Ascending aorta (tissue), 2 donors: ENCODE results near the gene ABCB6. TPM values are rescaled to one million over a fixed set of nuclear protein-coding genes. Genes with fewer than 3 reads are reported as not detected.
A peak's percentile ranks its signal among the peaks of the same experiment; 100 is the strongest.

Experiments
- DNase-seq, 2 donors: peaks; one replicate each; pipeline ENCODE4 v3.0.0-alpha.2; 2019; ENCODE audit warnings: low spot score in 2 of 2
- H3K27ac ChIP-seq, 2 donors: fragments of 200-600 bp; sonication (generic); one replicate each; pipeline ENCODE4 v1.5.1; 2016 to 2017; ENCODE audit warnings: mild to moderate bottlenecking in 1 of 2
- H3K27me3 ChIP-seq: fragments of 200-600 bp; sonication (generic); one replicate; pipeline ENCODE4 v1.5.1; 2017
- H3K36me3 ChIP-seq, 2 donors: fragments of 200-600 bp; sonication (generic); one replicate each; pipeline ENCODE4 v1.5.1; 2016
- H3K4me1 ChIP-seq, 2 donors: fragments of 200-600 bp; sonication (generic); one replicate each; pipeline ENCODE4 v1.5.1; 2016 to 2017; ENCODE audit warnings: mild to moderate bottlenecking in 1 of 2
- H3K4me3 ChIP-seq, 2 donors: fragments of 200-600 bp; sonication (generic); one replicate each; pipeline ENCODE4 v1.5.1; 2016 to 2017; ENCODE audit warnings: mild to moderate bottlenecking in 1 of 2
- H3K9me3 ChIP-seq, 2 donors: fragments of 200-600 bp; sonication (generic); one replicate each; pipeline ENCODE4 v1.5.1; 2016
- intact Hi-C: fragments of 100-400 bp; cut with DNase I; formaldehyde crosslinking; loops from one replicate; pipeline ENCODE4 v1.15.1; 2023
- total RNA-seq: library from RNA; depleted of rRNA; stranded (reverse); fragments of >200 nt; gene quantifications from one replicate; pipeline ENCODE4 v1.1.0, GENCODE V29; 2016
- TF ChIP-seq, protein P1 (sequence below), 3 experiments: fragments of 200-600 bp in 2 of 3; fragments of 450-650 bp in 1 of 3; sonication (generic) in 2 of 3; IDR thresholded peaks; one replicate each; pipeline ENCODE4 v1.5.1; 2016 to 2019; ENCODE audit warnings: antibody characterized with exemption in 3 of 3, mild to moderate bottlenecking in 1 of 3, moderate library complexity in 1 of 3

ABCB6 gene
- total RNA-seq, 1 donor from 2014 or later: 17.9 TPM

GRCh38 chr2:219181531-219181930, 37.2 kb downstream of the ABCB6 start:
- H3K4me3 ChIP-seq: no peak overlapping the region
- no peak overlapping the region for H3K27ac ChIP-seq
- intact Hi-C loops: no loop called here
- TF ChIP-seq, protein P1, sequence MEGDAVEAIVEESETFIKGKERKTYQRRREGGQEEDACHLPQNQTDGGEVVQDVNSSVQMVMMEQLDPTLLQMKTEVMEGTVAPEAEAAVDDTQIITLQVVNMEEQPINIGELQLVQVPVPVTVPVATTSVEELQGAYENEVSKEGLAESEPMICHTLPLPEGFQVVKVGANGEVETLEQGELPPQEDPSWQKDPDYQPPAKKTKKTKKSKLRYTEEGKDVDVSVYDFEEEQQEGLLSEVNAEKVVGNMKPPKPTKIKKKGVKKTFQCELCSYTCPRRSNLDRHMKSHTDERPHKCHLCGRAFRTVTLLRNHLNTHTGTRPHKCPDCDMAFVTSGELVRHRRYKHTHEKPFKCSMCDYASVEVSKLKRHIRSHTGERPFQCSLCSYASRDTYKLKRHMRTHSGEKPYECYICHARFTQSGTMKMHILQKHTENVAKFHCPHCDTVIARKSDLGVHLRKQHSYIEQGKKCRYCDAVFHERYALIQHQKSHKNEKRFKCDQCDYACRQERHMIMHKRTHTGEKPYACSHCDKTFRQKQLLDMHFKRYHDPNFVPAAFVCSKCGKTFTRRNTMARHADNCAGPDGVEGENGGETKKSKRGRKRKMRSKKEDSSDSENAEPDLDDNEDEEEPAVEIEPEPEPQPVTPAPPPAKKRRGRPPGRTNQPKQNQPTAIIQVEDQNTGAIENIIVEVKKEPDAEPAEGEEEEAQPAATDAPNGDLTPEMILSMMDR (IDR thresholded peaks at IDR 0.05): no peak
- H3K36me3 ChIP-seq: peaks cover 40 to 47% of the 10 kb centered on the region in 2 donors
- no peaks in the 10 kb centered on the region for H3K27me3 ChIP-seq
- H3K9me3 ChIP-seq: no peaks in the 10 kb centered on the region
- H3K4me1 ChIP-seq: peaks cover 4 to 12% of the 10 kb centered on the region in 2 donors
- DNase-seq: peak in 1 of 2 donors; percentile 28

- Histone ChIP-seq H3K36me3 (peaks cover 40 to 47% of the 10 kb centered on the region in 2 donors), H3K4me3 (no peak overlapping the region), H3K27me3 (no peaks in the 10 kb centered on the region), H3K9me3 (no peaks in the 10 kb centered on the region), H3K27ac (no peak overlapping the region), H3K4me1 (peaks cover 4 to 12% of the 10 kb centered on the region in 2 donors)
- TF ChIP-seq, protein P1 (IDR thresholded peaks at IDR 0.05): no peak
- DNase-seq: peak in 1 of 2 donors; percentile 45
- intact Hi-C loops: no loop called here
These were observed 37.8 kb downstream of the ABCB6 start for GRCh38 chr2:219180961-219181360.

GRCh38 chr2:219179601-219180465, 38.9 kb downstream of the ABCB6 start:
- no peaks in the 10 kb centered on the region for H3K9me3 ChIP-seq
- H3K27me3 ChIP-seq: no peaks in the 10 kb centered on the region
- H3K4me3 ChIP-seq: peak overlapping the region; percentile 91 to 99
- DNase-seq: peak in 1 of 2 donors; percentile 53
- peak overlapping the region in 1 of 2 donors; percentile 9 for H3K27ac ChIP-seq
- H3K4me1 ChIP-seq: peaks cover 4 to 22% of the 10 kb centered on the region in 2 donors
- peaks cover 40 to 51% of the 10 kb centered on the region in 2 donors for H3K36me3 ChIP-seq
- intact Hi-C loops: loop anchor here (5.0 kb wide), 1 partner anchor 207 kb away; the partner anchor contains the start of gene DNPEP
- TF ChIP-seq, protein P1 (IDR thresholded peaks at IDR 0.05): no peak

DNA sequence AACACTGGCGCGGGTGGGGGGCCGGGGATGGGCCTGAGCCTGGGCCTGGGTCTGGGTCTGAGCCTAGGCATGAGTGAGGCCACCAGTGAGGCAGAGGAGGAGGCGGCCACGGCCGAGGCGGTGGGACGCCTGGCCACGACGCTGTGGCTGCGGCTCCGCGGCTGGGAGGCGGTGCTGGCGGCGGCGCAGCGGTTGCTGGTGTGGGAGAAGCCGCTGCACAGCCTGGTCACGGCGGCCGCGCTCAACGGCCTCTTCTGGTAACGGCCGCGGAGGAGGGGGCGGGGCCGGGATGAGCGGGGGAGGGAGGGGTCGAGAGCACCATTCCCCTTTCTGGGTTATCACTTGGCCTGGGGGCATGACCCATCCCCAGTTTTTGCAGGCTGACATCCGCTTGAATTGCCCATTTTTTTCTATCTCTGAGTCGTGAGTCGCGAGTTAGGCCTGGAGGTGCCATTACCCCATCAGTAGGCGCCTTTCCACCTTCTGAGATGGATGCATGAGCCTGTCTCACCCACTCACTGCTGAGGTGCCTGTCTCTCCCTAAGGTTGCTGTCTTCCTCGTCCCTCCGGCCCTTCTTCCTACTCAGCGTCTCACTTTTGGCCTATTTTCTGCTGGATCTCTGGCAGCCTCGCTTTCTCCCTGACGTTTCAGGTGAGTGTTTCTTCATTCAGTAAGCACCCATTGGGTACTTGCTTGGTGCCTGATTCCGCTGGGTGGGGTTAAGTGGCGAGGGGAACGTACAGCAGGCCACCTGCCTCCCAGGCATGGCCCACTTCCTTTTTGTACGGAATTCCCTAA, 40.2 kb downstream of the ABCB6 start:
- DNase-seq: peak in 1 of 2 donors; percentile 73
- Histone ChIP-seq H3K27ac (peak overlapping the region; percentile 97 to 98), H3K4me3 (peak overlapping the region; percentile 91 to 99), H3K4me1 (peaks cover 4 to 22% of the 10 kb centered on the region in 2 donors), H3K36me3 (peaks cover 51 to 57% of the 10 kb centered on the region in 2 donors), H3K9me3 (no peaks in the 10 kb centered on the region), H3K27me3 (no peaks in the 10 kb centered on the region)
- intact Hi-C loops: loop anchor here (1.0 to 5.0 kb wide), 6 partner anchors 28 to 209 kb away; partner anchors contain the start of genes ABCB6, DNAJB2, DNPEP and ZFAND2B
- TF ChIP-seq, protein P1 (IDR thresholded peaks at IDR 0.05): no peak

GRCh38 chr2:219177552-219178376, 41.0 kb downstream of the ABCB6 start, which contains the start of gene RETREG2:
RETREG2 (plus strand) TSS chr2:219178275; CDS start chr2:219178353, 78 bp downstream.
- Histone ChIP-seq H3K27me3 (no peaks in the 10 kb centered on the region), H3K4me3 (peak within 1 kb of the TSS; percentile 91 to 99), H3K36me3 (peaks cover 50 to 57% of the 10 kb centered on the region in 2 donors), H3K27ac (peak within 1 kb of the TSS; percentile 97 to 98), H3K4me1 (peaks cover 4 to 22% of the 10 kb centered on the region in 2 donors), H3K9me3 (no peaks in the 10 kb centered on the region)
- TF ChIP-seq, protein P1 (IDR thresholded peaks at IDR 0.05): peak in 2 of 3 experiments; percentile 11 to 19
- DNase-seq: peak; percentile 34 to 93
- intact Hi-C loops: loop anchor here (1.0 to 5.0 kb wide), 8 partner anchors 17 to 210 kb away; partner anchors contain the start of genes ABCB6, DNAJB2, DNPEP and NHEJ1
